Measurements from ENCODE around the gene TBPL2.
A peak's percentile ranks its signal among the peaks of the same experiment; 100 is the strongest.

TBPL2 gene

GRCh38 chr14:55430024-55430690, 10.3 kb downstream of the TBPL2 start:
- TF ChIP-seq REST (IDR thresholded peaks at IDR 0.05; ENCODE audit: insufficient replicate concordance, low read depth) (no peak), CTCF (IDR thresholded peaks at IDR 0.05; ENCODE audit: insufficient read depth, low read length) (peak; percentile 6)
- Histone ChIP-seq H3K4me3 (replicated peaks; ENCODE audit: insufficient read depth, low read length) (no peak overlapping the region), H3K27ac (replicated peaks) (no peak overlapping the region), H3K27me3 (ENCODE audit: insufficient read depth, poor library complexity, severe bottlenecking) (peaks cover 8% of the 10 kb centered on the region)
- DNase-seq (ENCODE audit: low read depth in 1 of 2, low spot score in 1 of 2): peak in 1 of 2 experiments; percentile 58

GRCh38 chr14:55427439-55427838, 13.0 kb downstream of the TBPL2 start:
- DNase-seq (ENCODE audit: low read depth in 1 of 2, low spot score in 1 of 2): no peak
- TF ChIP-seq POLR2AphosphoS5 (IDR thresholded peaks at IDR 0.05; ENCODE audit: low read depth): no peak
- no peak for TF ChIP-seq REST (IDR thresholded peaks at IDR 0.05; ENCODE audit: insufficient replicate concordance, low read depth)
- no peak for TF ChIP-seq SPI1 (IDR thresholded peaks at IDR 0.05; ENCODE audit: borderline replicate concordance, low read depth)
- no peak for TF ChIP-seq CTCF (IDR thresholded peaks at IDR 0.05; ENCODE audit: insufficient read depth, low read length)
- TF ChIP-seq GABPA (IDR thresholded peaks at IDR 0.05; ENCODE audit: low read depth): no peak
- Histone ChIP-seq H3K27me3 (ENCODE audit: insufficient read depth, poor library complexity, severe bottlenecking) (peaks cover 4% of the 10 kb centered on the region), H3K4me3 (replicated peaks; ENCODE audit: insufficient read depth, low read length) (no peak overlapping the region), H3K27ac (replicated peaks) (no peak overlapping the region)

- DNase-seq (ENCODE audit: low read depth in 1 of 2, low spot score in 1 of 2): no peak
- H3K4me3 ChIP-seq (replicated peaks; ENCODE audit: insufficient read depth, low read length): no peak overlapping the region
- TF ChIP-seq POLR2AphosphoS5 (IDR thresholded peaks at IDR 0.05; ENCODE audit: low read depth) (no peak), CTCF (IDR thresholded peaks at IDR 0.05; ENCODE audit: insufficient read depth, low read length) (no peak), SPI1 (IDR thresholded peaks at IDR 0.05; ENCODE audit: borderline replicate concordance, low read depth) (no peak), GABPA (IDR thresholded peaks at IDR 0.05; ENCODE audit: low read depth) (no peak), REST (IDR thresholded peaks at IDR 0.05; ENCODE audit: insufficient replicate concordance, low read depth) (no peak)
- no peak overlapping the region for H3K27ac ChIP-seq (replicated peaks)
- peaks cover 4% of the 10 kb centered on the region for H3K27me3 ChIP-seq (ENCODE audit: insufficient read depth, poor library complexity, severe bottlenecking)
Observed at GRCh38 chr14:55426891-55427290, 13.5 kb downstream of the TBPL2 start.
